WTC11 (cell line): ENCODE measurements around the gene FAXDC2. TPM values are rescaled to one million over a fixed set of nuclear protein-coding genes. Genes with fewer than 3 reads are reported as not detected.

ENCODE experiments used
- ATAC-seq: fragments of 200-7000 bp; cut with Tn5 transposase; 2 replicates; pipeline ENCODE4 v1.10.0; 2021; ENCODE audit warnings: mild to moderate bottlenecking, moderate library complexity
- CTCF ChIA-PET: fragments of 300-600 bp; sonication (Branson Sonifier 250); formaldehyde crosslinking; loops from one replicate; lab custom pipeline; 2021; ENCODE audit warnings: antibody characterized with exemption; lab: Charles Lee
- POLR2A ChIA-PET: fragments of 350-600 bp; sonication (Branson Sonifier 250); formaldehyde crosslinking; loops from one replicate; lab custom pipeline; 2021; ENCODE audit warnings: antibody characterized with exemption; lab: Charles Lee
- DNase-seq: peaks from one replicate; pipeline ENCODE4 v3.0.0; 2021; ENCODE audit warnings: low spot score
- H3K27ac Mint-ChIP-seq: 2 replicates; pipeline ENCODE4 v1.8.0; 2021; ENCODE audit warnings: mixed read lengths
- H3K27me3 Mint-ChIP-seq: 2 replicates; pipeline ENCODE4 v1.8.0; 2021; ENCODE audit warnings: low read depth, mild to moderate bottlenecking, moderate library complexity, mixed read lengths
- H3K36me3 Mint-ChIP-seq: 2 replicates; pipeline ENCODE4 v1.8.0; 2021; ENCODE audit warnings: mixed read lengths
- H3K4me1 Mint-ChIP-seq: 2 replicates; pipeline ENCODE4 v1.8.0; 2022; ENCODE audit warnings: mixed read lengths
- H3K4me3 Mint-ChIP-seq: 2 replicates; pipeline ENCODE4 v1.8.0; 2021; ENCODE audit warnings: mild to moderate bottlenecking, moderate library complexity, mixed read lengths
- H3K9me3 Mint-ChIP-seq: 2 replicates; pipeline ENCODE4 v1.8.0; 2021; ENCODE audit warnings: mixed read lengths
- CREM ChIP-seq: sonication (generic); formaldehyde crosslinking; IDR thresholded peaks from 2 replicates; pipeline ENCODE4 v1.8.1; 2022; ENCODE audit warnings: mild to moderate bottlenecking, missing genetic modification reagents, moderate library complexity
- E2F5 ChIP-seq: sonication (generic); formaldehyde crosslinking; IDR thresholded peaks from 2 replicates; pipeline ENCODE4 v1.8.1; 2022; ENCODE audit warnings: mild to moderate bottlenecking, moderate library complexity, missing genetic modification reagents
- ERG ChIP-seq: fragments of 250-450 bp; sonication (Bioruptor Pico); IDR thresholded peaks from 2 replicates; pipeline ENCODE4 v1.8.0; 2021; ENCODE audit warnings: mild to moderate bottlenecking
- ETV6 ChIP-seq: sonication (generic); formaldehyde crosslinking; IDR thresholded peaks from 2 replicates; pipeline ENCODE4 v1.8.1; 2022; ENCODE audit warnings: mild to moderate bottlenecking, missing genetic modification reagents
- FOXJ3 ChIP-seq: sonication (generic); formaldehyde crosslinking; IDR thresholded peaks from 2 replicates; pipeline ENCODE4 v1.9.0; 2021; ENCODE audit warnings: missing genetic modification reagents, mild to moderate bottlenecking, borderline replicate concordance
- FOXK1 ChIP-seq: sonication (generic); formaldehyde crosslinking; IDR thresholded peaks from 2 replicates; pipeline ENCODE4 v1.8.0; 2022; ENCODE audit warnings: mild to moderate bottlenecking, moderate library complexity, missing genetic modification reagents
- IRF1 ChIP-seq: sonication (generic); formaldehyde crosslinking; IDR thresholded peaks from 2 replicates; pipeline ENCODE4 v1.8.0; 2023; ENCODE audit warnings: missing genetic modification reagents
- KAT7 ChIP-seq: sonication (generic); formaldehyde crosslinking; IDR thresholded peaks from 2 replicates; pipeline ENCODE4 v1.8.1; 2023; ENCODE audit warnings: missing genetic modification reagents, mild to moderate bottlenecking, borderline replicate concordance
- SP1 ChIP-seq: sonication (generic); formaldehyde crosslinking; conservative IDR thresholded peaks from 2 replicates; pipeline ENCODE4 v1.8.1; 2022; ENCODE audit warnings: missing genetic modification reagents
- ZNF121 ChIP-seq: sonication (generic); formaldehyde crosslinking; IDR thresholded peaks from 2 replicates; pipeline ENCODE4 v1.8.0; 2023; ENCODE audit warnings: missing genetic modification reagents
- ZNF219 ChIP-seq: sonication (generic); formaldehyde crosslinking; IDR thresholded peaks from 2 replicates; pipeline ENCODE4 v1.8.0; 2023; ENCODE audit warnings: missing genetic modification reagents, mild to moderate bottlenecking, borderline replicate concordance
- ZNF263 ChIP-seq: sonication (generic); formaldehyde crosslinking; IDR thresholded peaks from 2 replicates; pipeline ENCODE4 v1.8.1; 2022; ENCODE audit warnings: low read depth, mild to moderate bottlenecking, moderate library complexity, missing genetic modification reagents
- ZNF423 ChIP-seq: fragments of 250-450 bp; sonication (Bioruptor Pico); IDR thresholded peaks from 2 replicates; pipeline ENCODE4 v2.1.2; 2022; ENCODE audit warnings: mild to moderate bottlenecking, moderate library complexity
- ZNF425 ChIP-seq: fragments of 250-450 bp; sonication (Bioruptor Pico); conservative IDR thresholded peaks from 2 replicates; pipeline ENCODE4 v1.9.0; 2021; ENCODE audit warnings: mild to moderate bottlenecking
- ZNF512 ChIP-seq: sonication (generic); formaldehyde crosslinking; IDR thresholded peaks from 2 replicates; pipeline ENCODE4 v1.8.1; 2022; ENCODE audit warnings: missing genetic modification reagents, borderline replicate concordance
- total RNA-seq: library from RNA; stranded (reverse); gene quantifications from 3 replicates; pipeline ENCODE4 v1.2.3, GENCODE V29; 2021

Gene FAXDC2
- total RNA-seq, 1 experiment from 2014 or later, result 3.9 TPM

GRCh38 chr5:154900066-154900465, 49.7 kb upstream of the FAXDC2 start (continued):
- TF ChIP-seq ERG (no peak), SP1 (CRISPR knock-in tag) (no peak), ZNF263 (CRISPR knock-in tag) (no peak), E2F5 (no peak), ZNF121 (CRISPR knock-in tag) (no peak), KAT7 (CRISPR knock-in tag) (no peak), ZNF423 (no peak), ZNF219 (CRISPR knock-in tag) (no peak)
- TF ChIP-seq, all 79 proteins: peak for 0

GRCh38 chr5:154899151-154899816, 48.9 kb upstream of the FAXDC2 start:
- DNase-seq (no peak), ATAC-seq (no peak)
- Mint-ChIP-seq H3K27ac (no peak overlapping the region), H3K27me3 (no peaks in the 10 kb centered on the region), H3K4me3 (no peak overlapping the region), H3K36me3 (peaks cover 82% of the 10 kb centered on the region), H3K4me1 (no peaks in the 10 kb centered on the region), H3K9me3 (no peaks in the 10 kb centered on the region)
- ChIA-PET POLR2A (no interaction called here), CTCF (no interaction called here)
- TF ChIP-seq ZNF425 (CRISPR knock-in tag), result no peak

- no peaks in the 10 kb centered on the region for H3K4me1 Mint-ChIP-seq
- ATAC-seq (no peak), DNase-seq (no peak)
- no peak for TF ChIP-seq ERG
- no peak for TF ChIP-seq ETV6
- TF ChIP-seq ZNF512, result no peak
- no peak for TF ChIP-seq IRF1 (CRISPR knock-in tag)
- no peak for TF ChIP-seq ZNF263 (CRISPR knock-in tag)
- no peak for TF ChIP-seq CREM (CRISPR knock-in tag)
- TF ChIP-seq FOXJ3 (CRISPR knock-in tag), result no peak
- no peak for TF ChIP-seq FOXK1
- no peak overlapping the region for H3K27ac Mint-ChIP-seq
- H3K36me3 Mint-ChIP-seq, result peaks cover 84% of the 10 kb centered on the region
- no peak overlapping the region for H3K4me3 Mint-ChIP-seq
- H3K9me3 Mint-ChIP-seq, result no peaks in the 10 kb centered on the region
- POLR2A ChIA-PET, result no interaction called here
- no peaks in the 10 kb centered on the region for H3K27me3 Mint-ChIP-seq
- CTCF ChIA-PET, result no interaction called here
Observed at GRCh38 chr5:154898210-154898609, 47.8 kb upstream of the FAXDC2 start.
